OCI-LY3 (cell line): Measurements from ENCODE around the gene NTNG1.

Source experiments
- H2AFZ ChIP-seq: fragments of 200-600, 300-600 bp; shearing (Covaris generic); 2 replicates; pipeline ENCODE4 v1.6.0; 2014; ENCODE audit warnings: antibody characterized with exemption, low read depth, low read length
- H3K27ac ChIP-seq: fragments of 200-600, 300-600 bp; sonication (generic); 2 replicates; pipeline ENCODE4 v1.5.1; 2014; ENCODE audit warnings: mild to moderate bottlenecking, low read length, moderate library complexity, mixed read lengths
- H3K27me3 ChIP-seq: fragments of 200-600, 300-600 bp; sonication (generic); 2 replicates; pipeline ENCODE4 v1.6.1; 2014; ENCODE audit warnings: low read depth, low read length, mixed read lengths
- H3K36me3 ChIP-seq: fragments of 200-600, 300-600 bp; sonication (generic); replicated peaks from 2 replicates; pipeline ENCODE3; 2014; ENCODE audit warnings: low read depth, low read length, mixed read lengths
- H3K4me1 ChIP-seq: fragments of 300-600, 200-600 bp; sonication (generic); 2 replicates; pipeline ENCODE4 v1.6.1; 2014; ENCODE audit warnings: low read length, mixed read lengths
- H3K4me2 ChIP-seq: fragments of 200-600, 300-600 bp; sonication (generic); 2 replicates; pipeline ENCODE4 v1.6.1; 2014; ENCODE audit warnings: low read length, mixed read lengths
- H3K4me3 ChIP-seq: fragments of 300-600, 200-600 bp; sonication (generic); 2 replicates; pipeline ENCODE4 v1.5.1; 2014; ENCODE audit warnings: antibody characterized with exemption, mild to moderate bottlenecking, low read length, moderate library complexity
- H3K79me2 ChIP-seq: fragments of 300-600, 200-600 bp; shearing (Covaris generic); 2 replicates; pipeline ENCODE4 v1.6.1; 2014; ENCODE audit warnings: mild to moderate bottlenecking, low read length, mixed read lengths
- H3K9ac ChIP-seq: fragments of 300-600, 200-600 bp; shearing (Covaris generic); 2 replicates; pipeline ENCODE4 v1.6.0; 2014; ENCODE audit warnings: mild to moderate bottlenecking, low read length, moderate library complexity
- H3K9me3 ChIP-seq: fragments of 200-600, 300-600 bp; shearing (Covaris generic); 2 replicates; pipeline ENCODE4 v1.6.1; 2014; ENCODE audit warnings: low read length, mixed read lengths; ENCODE audit not compliant: insufficient read depth
- H4K20me1 ChIP-seq: fragments of 200-600, 300-600 bp; sonication (generic); 2 replicates; pipeline ENCODE4 v1.6.1; 2016; ENCODE audit warnings: low read length, mixed read lengths; ENCODE audit not compliant: insufficient read depth
- CTCF ChIP-seq: fragments of 200-600, 300-600 bp; sonication (generic); IDR thresholded peaks from 2 replicates; pipeline ENCODE4 v1.5.1; 2014; ENCODE audit warnings: antibody characterized with exemption, low read length, low read depth
- EZH2phosphoT487 ChIP-seq: fragments of 200-600 bp; shearing (Covaris generic); IDR thresholded peaks from 2 replicates; pipeline ENCODE4 v1.6.1; 2018; ENCODE audit warnings: antibody characterized with exemption, mixed run types, low read depth

The NTNG1 gene

GRCh38 chr1:107096690-107097089 lies 44.1 kb upstream of the NTNG1 start:
- Histone ChIP-seq H3K9me3 (no peaks in the 10 kb centered on the region), H3K4me2 (no peak overlapping the region), H3K9ac (no peak overlapping the region), H3K36me3 (no peaks in the 10 kb centered on the region), H4K20me1 (no peaks in the 10 kb centered on the region), H3K27ac (no peak overlapping the region), H3K4me3 (no peak overlapping the region), H3K4me1 (peaks cover 4% of the 10 kb centered on the region; the same call in 1 of the 2 replicates), H3K27me3 (no peaks in the 10 kb centered on the region), H3K79me2 (no peaks in the 10 kb centered on the region), H2AFZ (no peak overlapping the region)
- no peak for TF ChIP-seq CTCF
- no peak for TF ChIP-seq EZH2phosphoT487

DNA sequence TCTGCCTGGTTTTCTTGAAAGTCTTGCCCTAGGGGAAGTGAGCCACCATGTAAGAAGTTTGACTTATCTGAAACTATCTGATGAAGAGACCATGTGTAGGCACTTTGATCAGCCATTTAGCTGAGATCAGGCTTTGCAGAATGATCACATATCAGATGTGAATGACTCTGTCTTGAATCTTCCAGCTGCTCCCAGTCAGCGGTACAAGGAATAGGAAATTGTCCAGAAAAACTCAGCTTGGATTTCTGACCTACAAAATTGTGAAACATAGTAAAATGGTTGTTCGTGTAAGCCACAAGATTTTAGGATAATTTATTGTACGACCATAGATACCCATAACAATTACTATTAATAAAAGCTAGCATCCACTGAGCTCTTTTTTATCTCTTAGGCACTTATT lies 41.9 kb upstream of the NTNG1 start:
- no peak for TF ChIP-seq EZH2phosphoT487
- no peak for TF ChIP-seq CTCF
- no peak overlapping the region for H2AFZ ChIP-seq
- no peak overlapping the region for H3K9ac ChIP-seq
- H3K4me1 ChIP-seq, result peaks cover 4% of the 10 kb centered on the region; the same call in 1 of the 2 replicates
- no peaks in the 10 kb centered on the region for H3K36me3 ChIP-seq
- H3K79me2 ChIP-seq, result no peaks in the 10 kb centered on the region
- no peak overlapping the region for H3K4me3 ChIP-seq
- H4K20me1 ChIP-seq, result no peaks in the 10 kb centered on the region
- H3K27ac ChIP-seq, result no peak overlapping the region
- H3K4me2 ChIP-seq, result no peak overlapping the region
- no peaks in the 10 kb centered on the region for H3K27me3 ChIP-seq
- H3K9me3 ChIP-seq, result no peaks in the 10 kb centered on the region

- Histone ChIP-seq H3K4me1 (peaks cover 4% of the 10 kb centered on the region; the same call in 1 of the 2 replicates), H4K20me1 (no peaks in the 10 kb centered on the region), H3K9me3 (no peaks in the 10 kb centered on the region), H3K79me2 (no peaks in the 10 kb centered on the region), H3K9ac (no peak overlapping the region), H3K4me2 (no peak overlapping the region), H3K27ac (no peak overlapping the region), H3K4me3 (no peak overlapping the region), H2AFZ (no peak overlapping the region), H3K27me3 (no peaks in the 10 kb centered on the region), H3K36me3 (no peaks in the 10 kb centered on the region)
- TF ChIP-seq EZH2phosphoT487 (no peak), CTCF (no peak)
Observed at GRCh38 chr1:107100331-107100984, 40.4 kb upstream of the NTNG1 start.

- H3K36me3 ChIP-seq, result no peaks in the 10 kb centered on the region
- no peak overlapping the region for H3K9ac ChIP-seq
- H3K4me2 ChIP-seq, result peak overlapping the region; percentile 49
- H3K27me3 ChIP-seq, result no peaks in the 10 kb centered on the region
- H3K9me3 ChIP-seq, result no peaks in the 10 kb centered on the region
- TF ChIP-seq EZH2phosphoT487 (no peak), CTCF (no peak)
- H3K79me2 ChIP-seq, result no peaks in the 10 kb centered on the region
- H3K4me1 ChIP-seq, result peaks cover 12% of the 10 kb centered on the region
- H2AFZ ChIP-seq, result 0 out of 2 replicates have a peak overlapping the region, but pooled peaks have one; percentile 2
- H4K20me1 ChIP-seq, result no peaks in the 10 kb centered on the region
- H3K27ac ChIP-seq, result peak overlapping the region; percentile 27; the same call in 1 of the 2 replicates
- H3K4me3 ChIP-seq, result peak overlapping the region; percentile 10; the same call in 1 of the 2 replicates
Observed at GRCh38 chr1:107105914-107106313, 34.9 kb upstream of the NTNG1 start.
